ENCODE measurements around the gene MUL1.

GRCh38 chr1:20521960-20522861 is 14.3 kb upstream of the MUL1 start:
- no peak for TF ChIP-seq EZH2 (IDR thresholded peaks at IDR 0.05; ENCODE audit: insufficient read depth, poor library complexity, severe bottlenecking)
- TF ChIP-seq EZH2phosphoT487 (IDR thresholded peaks at IDR 0.05; ENCODE audit: insufficient read depth, low read depth): no peak

Data from GM23248 (cell line).